Measurements from ENCODE around the gene PRR22. TPM values are rescaled to one million over a fixed set of nuclear protein-coding genes. Genes with fewer than 3 reads are reported as not detected.

PRR22 gene
- total RNA-seq, 2 experiments from 2014 or later = 5.4 to 6.4 TPM

- CTCF ChIA-PET = interaction anchor here (5.6 kb wide), 1 partner anchor 21 kb away, joined by 60 read pairs; the partner anchor contains the start of gene NRTN
These were observed 40.2 kb upstream of the PRR22 start for GRCh38 chr19:5824751-5825150.

DNA sequence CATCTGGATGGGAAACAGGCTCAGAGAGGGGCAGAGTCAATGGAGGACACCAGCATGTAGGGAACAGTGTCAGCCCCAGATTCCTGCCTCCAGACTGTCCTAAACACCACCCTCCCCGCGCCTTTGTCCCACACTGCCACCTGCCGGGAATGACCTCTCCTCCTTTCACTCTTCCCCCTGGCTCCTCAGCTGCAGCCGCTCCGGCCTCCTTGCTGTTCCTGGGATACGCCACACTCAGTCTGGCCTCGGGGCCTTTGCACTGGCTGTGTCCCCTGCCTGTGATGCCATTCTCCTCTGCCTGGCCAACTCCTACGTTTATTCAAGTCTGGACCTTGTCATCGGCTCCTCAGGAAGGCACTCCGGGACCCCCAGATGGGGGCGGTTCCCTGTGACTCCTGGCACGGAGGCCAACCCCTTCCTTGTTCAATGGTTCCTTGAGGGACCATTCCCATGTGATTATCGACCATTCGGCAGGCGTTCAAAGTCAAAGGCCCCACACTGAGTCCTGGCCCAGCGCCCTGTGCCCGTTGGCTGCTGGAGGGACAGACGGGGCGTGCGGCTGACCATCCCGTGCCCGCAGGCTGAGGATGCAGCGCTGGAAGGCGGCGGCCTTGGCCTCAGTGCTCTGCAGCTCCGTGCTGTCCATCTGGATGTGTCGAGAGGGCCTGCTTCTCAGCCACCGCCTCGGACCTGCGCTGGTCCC is 39.2 kb upstream of the PRR22 start:
- H3K27me3 Mint-ChIP-seq = no peaks in the 10 kb centered on the region
- H3K9me3 Mint-ChIP-seq = no peaks in the 10 kb centered on the region
- POLR2A ChIA-PET = no interaction called here
- no peak overlapping the region for H3K4me3 Mint-ChIP-seq
- CTCF ChIA-PET = interaction anchor here (0.7 kb wide), 1 partner anchor 133 kb away, joined by 3 read pairs; no protein-coding TSS in a partner anchor
- no peaks in the 10 kb centered on the region for H3K36me3 Mint-ChIP-seq (ENCODE audit: low read depth)
- no peak overlapping the region for H3K27ac Mint-ChIP-seq
- peaks cover 10% of the 10 kb centered on the region for H3K4me1 Mint-ChIP-seq
- DNase-seq = no peak

More at GRCh38 chr19:5824751-5825150, 40.2 kb upstream of the PRR22 start:
- peaks cover 10% of the 10 kb centered on the region for H3K4me1 Mint-ChIP-seq
- H3K9me3 Mint-ChIP-seq = no peaks in the 10 kb centered on the region
- POLR2A ChIA-PET = no interaction called here
- no peak overlapping the region for H3K4me3 Mint-ChIP-seq
- no peaks in the 10 kb centered on the region for H3K27me3 Mint-ChIP-seq
- H3K27ac Mint-ChIP-seq = no peak overlapping the region
- no peak for DNase-seq
- no peaks in the 10 kb centered on the region for H3K36me3 Mint-ChIP-seq (ENCODE audit: low read depth)

DNA sequence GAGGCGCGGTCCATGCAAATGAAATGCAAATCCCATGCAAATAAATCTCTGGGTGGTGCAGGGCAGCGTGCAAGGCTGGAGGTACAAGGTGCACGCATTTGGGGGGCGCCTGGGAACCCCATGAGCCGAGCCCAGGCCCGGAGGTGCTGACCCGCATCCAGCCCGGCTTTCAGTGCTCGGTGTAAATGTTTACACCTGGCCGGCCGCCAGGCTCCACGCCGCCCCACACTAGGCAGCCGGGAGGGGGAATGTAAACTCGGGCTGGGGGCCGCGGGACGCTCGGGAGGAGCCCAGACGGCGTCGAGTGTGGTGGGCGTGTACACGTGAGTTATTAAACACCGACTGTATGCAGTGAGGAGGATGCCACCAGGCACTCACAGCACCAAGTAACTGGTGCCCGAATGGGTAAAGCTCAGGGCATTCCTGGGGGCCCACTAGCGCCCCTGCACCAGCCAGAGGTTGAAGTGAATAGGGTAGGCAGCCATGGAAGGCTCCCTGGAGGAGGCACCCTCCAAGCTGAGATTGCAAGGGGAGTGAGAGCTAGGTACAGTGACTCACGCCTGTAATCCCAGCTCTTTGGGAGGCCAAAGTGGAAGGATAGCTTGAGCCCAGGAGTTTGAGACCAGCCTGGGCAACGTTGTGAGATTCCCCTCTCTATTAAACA is 37.8 kb upstream of the PRR22 start:
- Mint-ChIP-seq H3K9me3 (no peaks in the 10 kb centered on the region), H3K4me3 (no peak overlapping the region), H3K36me3 (ENCODE audit: low read depth) (no peaks in the 10 kb centered on the region), H3K27me3 (no peaks in the 10 kb centered on the region), H3K27ac (no peak overlapping the region), H3K4me1 (peaks cover 5% of the 10 kb centered on the region)
- ChIA-PET POLR2A (no interaction called here), CTCF (interaction anchor here (3.1 kb wide), 1 partner anchor 18 kb away, joined by 11 read pairs; no protein-coding TSS in a partner anchor)
- DNase-seq = no peak

DNA sequence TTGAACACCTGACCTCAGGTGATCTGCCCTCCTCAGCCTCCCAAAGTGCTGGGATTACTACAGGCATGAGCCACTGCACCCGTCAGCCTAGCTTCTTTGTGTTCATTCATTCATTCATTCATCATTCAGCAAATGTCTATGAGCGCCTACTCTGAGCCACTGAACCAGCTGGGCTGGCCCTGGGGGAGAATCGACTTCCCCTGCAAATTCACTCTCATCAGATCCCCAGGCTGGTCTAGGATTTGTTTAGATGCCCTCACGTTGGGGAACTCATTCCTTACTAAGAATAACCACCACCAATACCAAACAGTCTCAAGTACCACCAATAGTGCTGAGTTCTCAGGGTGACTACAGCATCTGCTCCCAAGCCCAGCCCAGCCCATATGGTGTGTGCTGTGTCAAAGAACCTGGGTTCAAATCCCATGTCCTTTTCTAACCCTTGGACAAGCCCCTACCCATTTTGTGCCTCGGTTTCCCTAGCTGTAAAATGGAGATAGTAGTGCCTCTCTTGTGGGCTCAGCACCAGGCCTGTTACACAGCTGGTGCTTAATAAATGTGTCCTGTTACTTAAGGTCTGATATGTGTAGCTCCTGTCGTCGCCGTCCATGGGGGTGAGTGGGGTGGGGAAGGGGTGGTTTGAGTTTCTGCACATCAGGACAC is 37.1 kb upstream of the PRR22 start:
- H3K4me1 Mint-ChIP-seq = no peaks in the 10 kb centered on the region
- no peak overlapping the region for H3K4me3 Mint-ChIP-seq
- no peaks in the 10 kb centered on the region for H3K9me3 Mint-ChIP-seq
- ChIA-PET POLR2A (no interaction called here), CTCF (interaction anchor here (3.1 kb wide), 1 partner anchor 18 kb away, joined by 11 read pairs; no protein-coding TSS in a partner anchor)
- DNase-seq = no peak
- H3K27ac Mint-ChIP-seq = no peak overlapping the region
- H3K36me3 Mint-ChIP-seq (ENCODE audit: low read depth) = no peaks in the 10 kb centered on the region
- H3K27me3 Mint-ChIP-seq = no peaks in the 10 kb centered on the region

DNA sequence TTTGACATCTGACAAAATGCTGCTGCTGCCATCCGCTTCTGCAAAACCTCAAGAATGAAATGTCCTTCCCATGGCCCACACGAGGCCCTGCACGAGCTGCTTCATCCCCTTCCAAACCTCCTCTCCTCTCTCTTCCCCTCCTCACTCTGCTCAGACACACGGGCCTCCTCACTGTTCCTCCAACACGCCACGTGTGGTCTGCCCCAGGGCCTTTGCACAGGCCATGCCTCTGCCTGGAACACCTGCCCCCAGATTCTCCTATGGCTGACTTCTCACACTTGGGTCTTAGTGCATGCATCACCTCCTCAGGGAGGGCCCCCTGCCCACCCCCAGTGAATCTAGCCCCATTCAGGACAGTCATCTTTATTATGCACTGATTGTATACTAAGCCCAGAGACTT is 36.2 kb upstream of the PRR22 start:
- Mint-ChIP-seq H3K27me3 (no peaks in the 10 kb centered on the region), H3K4me1 (no peaks in the 10 kb centered on the region), H3K27ac (no peak overlapping the region), H3K36me3 (ENCODE audit: low read depth) (no peaks in the 10 kb centered on the region), H3K9me3 (no peaks in the 10 kb centered on the region), H3K4me3 (no peak overlapping the region)
- POLR2A ChIA-PET = no interaction called here
- CTCF ChIA-PET = interaction anchor here (0.7 to 3.1 kb wide), 2 partner anchors 17 to 199 kb away, joined by 4 to 11 read pairs; no protein-coding TSS in a partner anchor
- DNase-seq = no peak

GRCh38 chr19:5818594-5818993 is 34.0 kb upstream of the PRR22 start:
- no peaks in the 10 kb centered on the region for H3K27me3 Mint-ChIP-seq
- ChIA-PET POLR2A (no interaction called here), CTCF (interaction anchor here (2.0 kb wide), 1 partner anchor 14 kb away, joined by 12 read pairs; the partner anchor contains the start of gene NRTN)
- no peaks in the 10 kb centered on the region for H3K4me1 Mint-ChIP-seq
- H3K9me3 Mint-ChIP-seq = no peaks in the 10 kb centered on the region
- no peak overlapping the region for H3K4me3 Mint-ChIP-seq
- DNase-seq = no peak
- no peaks in the 10 kb centered on the region for H3K36me3 Mint-ChIP-seq (ENCODE audit: low read depth)
- no peak overlapping the region for H3K27ac Mint-ChIP-seq

- ChIA-PET POLR2A (no interaction called here), CTCF (interaction anchor here (2.0 kb wide), 1 partner anchor 13 kb away, joined by 12 read pairs; the partner anchor contains the start of gene NRTN)
- Mint-ChIP-seq H3K4me3 (no peak overlapping the region), H3K27ac (no peak overlapping the region), H3K36me3 (ENCODE audit: low read depth) (no peaks in the 10 kb centered on the region), H3K4me1 (no peaks in the 10 kb centered on the region), H3K27me3 (no peaks in the 10 kb centered on the region), H3K9me3 (no peaks in the 10 kb centered on the region)
- DNase-seq = no peak
These were observed 32.7 kb upstream of the PRR22 start for GRCh38 chr19:5817218-5817617.

DNA sequence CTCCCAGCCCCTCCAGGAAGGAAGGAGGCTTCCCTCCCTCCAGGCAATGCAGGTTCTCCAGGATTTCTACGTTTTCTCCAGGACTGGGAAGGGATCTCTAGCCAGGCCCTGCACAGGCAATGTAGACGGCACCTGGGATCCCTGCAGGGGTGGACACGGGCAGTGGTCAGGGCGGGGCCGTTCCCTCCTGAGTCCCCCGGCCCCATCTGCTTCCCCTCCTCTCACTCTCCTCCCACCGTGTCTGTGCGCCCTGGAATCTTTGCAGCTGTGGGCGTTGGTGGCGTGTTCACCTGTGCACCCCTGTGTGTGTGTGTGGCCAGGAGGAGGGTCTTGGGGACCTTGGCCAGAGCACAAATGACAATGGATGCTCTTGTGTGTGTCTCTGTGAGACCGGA is 30.3 kb upstream of the PRR22 start:
- no peak for DNase-seq
- Mint-ChIP-seq H3K9me3 (no peaks in the 10 kb centered on the region), H3K27me3 (no peaks in the 10 kb centered on the region), H3K4me1 (no peaks in the 10 kb centered on the region), H3K36me3 (ENCODE audit: low read depth) (no peaks in the 10 kb centered on the region), H3K4me3 (no peak overlapping the region), H3K27ac (no peak overlapping the region)
- ChIA-PET POLR2A (no interaction called here), CTCF (no interaction called here)

DNA sequence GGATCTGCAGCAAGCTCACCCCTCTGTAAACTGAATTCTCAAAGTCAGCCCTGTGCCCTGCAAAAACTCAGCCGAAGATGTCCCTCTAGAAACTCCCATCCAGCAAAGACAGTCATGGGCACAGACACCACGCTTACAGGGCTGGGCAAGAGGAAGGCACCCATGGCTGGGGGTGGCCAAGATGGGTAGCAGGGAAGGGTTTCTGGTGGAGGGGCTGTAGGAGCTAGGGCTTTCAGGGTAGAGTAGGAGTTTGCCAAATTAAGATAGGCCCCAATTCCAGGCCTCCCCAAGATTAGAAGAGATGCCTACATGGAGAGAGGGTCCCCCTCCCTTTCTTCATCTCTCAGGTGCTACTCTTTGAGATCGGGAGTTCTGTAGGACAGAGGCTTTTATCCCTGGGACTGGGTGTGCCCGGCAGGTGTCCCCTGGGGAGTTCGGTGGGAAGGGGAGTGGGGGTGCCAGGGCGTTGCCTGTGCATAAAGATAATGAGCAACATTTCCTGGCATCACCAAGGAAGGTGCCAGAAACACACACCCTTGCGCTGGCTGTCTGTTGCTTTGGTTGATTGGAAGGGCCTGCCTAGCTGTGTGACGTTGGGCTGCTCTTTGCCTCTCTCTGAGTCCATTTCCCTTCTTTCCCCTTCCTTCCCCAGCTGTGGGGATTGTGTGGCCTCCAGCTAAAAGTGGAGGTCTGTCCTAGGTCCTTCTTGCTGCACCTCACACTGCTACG is 29.7 kb upstream of the PRR22 start:
- DNase-seq = no peak
- Mint-ChIP-seq H3K27me3 (no peaks in the 10 kb centered on the region), H3K9me3 (no peaks in the 10 kb centered on the region), H3K27ac (no peak overlapping the region), H3K4me3 (no peak overlapping the region), H3K4me1 (no peaks in the 10 kb centered on the region), H3K36me3 (ENCODE audit: low read depth) (no peaks in the 10 kb centered on the region)
- CTCF ChIA-PET = interaction anchor here (0.6 to 3.0 kb wide), 2 partner anchors 10 to 1451 kb away, joined by 4 to 12 read pairs; no protein-coding TSS in a partner anchor
- POLR2A ChIA-PET = no interaction called here

DNA sequence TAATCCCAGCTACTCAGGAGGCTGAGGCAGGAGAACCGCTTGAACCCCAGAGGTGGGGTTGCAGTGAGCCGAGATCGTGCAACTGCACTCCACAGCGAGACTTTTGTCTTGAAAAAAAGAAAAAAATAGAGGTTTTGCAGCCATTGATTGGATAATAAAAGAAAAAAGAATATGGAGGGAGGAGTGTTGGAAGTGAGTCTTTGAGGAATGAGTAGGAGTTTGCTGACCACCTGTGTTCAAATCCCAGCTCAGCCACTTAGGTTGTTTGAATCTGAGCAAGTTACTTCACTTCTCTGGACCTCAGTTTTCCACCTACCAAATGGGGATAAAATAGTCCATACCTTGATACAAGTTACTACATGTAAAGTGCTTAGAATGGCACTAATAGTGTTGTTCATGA is 26.6 kb upstream of the PRR22 start:
- H3K4me1 Mint-ChIP-seq = no peaks in the 10 kb centered on the region

GRCh38 chr19:5809469-5809868 is 24.9 kb upstream of the PRR22 start:
- ChIA-PET POLR2A (no interaction called here), CTCF (no interaction called here)
- peaks cover 2% of the 10 kb centered on the region for H3K4me1 Mint-ChIP-seq

More for the DNA sequence above, 26.6 kb upstream of the PRR22 start:
- peaks cover 14% of the 10 kb centered on the region for H3K27me3 Mint-ChIP-seq
- no peaks in the 10 kb centered on the region for H3K36me3 Mint-ChIP-seq (ENCODE audit: low read depth)
- no peak for DNase-seq
- no peak overlapping the region for H3K4me3 Mint-ChIP-seq
- H3K27ac Mint-ChIP-seq = no peak overlapping the region
- ChIA-PET POLR2A (no interaction called here), CTCF (interaction anchor here (1.3 kb wide), 1 partner anchor 125 kb away, joined by 3 read pairs; no protein-coding TSS in a partner anchor)
- H3K9me3 Mint-ChIP-seq = no peaks in the 10 kb centered on the region

GRCh38 chr19:5809053-5809452 is 24.5 kb upstream of the PRR22 start:
- Mint-ChIP-seq H3K4me1 (peaks cover 6% of the 10 kb centered on the region), H3K27ac (no peak overlapping the region), H3K9me3 (no peaks in the 10 kb centered on the region), H3K4me3 (no peak overlapping the region), H3K27me3 (peaks cover 23% of the 10 kb centered on the region), H3K36me3 (ENCODE audit: low read depth) (no peaks in the 10 kb centered on the region)
- no peak for DNase-seq
- ChIA-PET POLR2A (interaction anchor here (0.7 kb wide), 1 partner anchor 20 kb away, joined by 3 read pairs; no protein-coding TSS in a partner anchor), CTCF (interaction anchor here (0.6 to 0.7 kb wide), 2 partner anchors 123 to 225 kb away, joined by 3 to 6 read pairs; no protein-coding TSS in a partner anchor)

More at GRCh38 chr19:5809469-5809868, 24.9 kb upstream of the PRR22 start:
- Mint-ChIP-seq H3K4me3 (no peak overlapping the region), H3K9me3 (no peaks in the 10 kb centered on the region), H3K36me3 (ENCODE audit: low read depth) (no peaks in the 10 kb centered on the region), H3K27ac (no peak overlapping the region), H3K27me3 (peaks cover 19% of the 10 kb centered on the region)
- DNase-seq = no peak

Measured in activated CD4-positive, alpha-beta T cell treated with anti-CD3 and anti-CD28 coated beads, Interleukin-2, amount 10 ng/mL, durations not matched to agents 7 days and 5 days (primary cell).